GM12864 (cell line): Measurements from ENCODE around the gene CLASP1.

ENCODE experiments used
- DNase-seq: peaks from one replicate; pipeline ENCODE4 v3.0.0-alpha.2; 2011; ENCODE audit warnings: low read depth
- H3K4me3 ChIP-seq: 2 replicates; pipeline ENCODE4 v1.5.1; 2011; ENCODE audit warnings: mild to moderate bottlenecking, low read depth, low read length, control low read depth
- TF ChIP-seq, protein P1 (sequence below): IDR thresholded peaks from 2 replicates; pipeline ENCODE4 v1.5.1; 2011; ENCODE audit warnings: low read depth, mild to moderate bottlenecking, moderate library complexity, low read length, control low read depth, inconsistent platforms; ENCODE audit errors: missing control alignments

The CLASP1 gene

DNA sequence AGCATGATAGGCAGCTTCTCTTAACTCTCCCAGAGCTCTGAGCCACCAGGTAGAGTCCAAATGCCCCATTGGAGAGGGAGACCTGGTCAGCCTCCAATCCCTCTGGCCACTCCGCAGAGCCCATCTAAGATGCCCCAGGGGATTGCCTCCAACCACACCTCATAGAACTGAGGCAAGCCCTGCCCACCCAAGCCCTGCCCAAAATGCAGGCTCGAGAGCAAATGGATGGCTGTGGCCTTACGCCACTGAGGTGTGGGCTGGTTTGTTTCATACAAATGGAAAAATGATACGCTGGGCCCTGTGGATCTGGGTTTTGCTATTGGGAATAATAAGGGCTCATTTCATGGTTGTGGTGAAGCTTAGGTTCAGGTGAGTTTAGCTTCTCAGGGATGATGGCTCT, 361.3 kb downstream of the CLASP1 start:
- TF ChIP-seq, protein P1, sequence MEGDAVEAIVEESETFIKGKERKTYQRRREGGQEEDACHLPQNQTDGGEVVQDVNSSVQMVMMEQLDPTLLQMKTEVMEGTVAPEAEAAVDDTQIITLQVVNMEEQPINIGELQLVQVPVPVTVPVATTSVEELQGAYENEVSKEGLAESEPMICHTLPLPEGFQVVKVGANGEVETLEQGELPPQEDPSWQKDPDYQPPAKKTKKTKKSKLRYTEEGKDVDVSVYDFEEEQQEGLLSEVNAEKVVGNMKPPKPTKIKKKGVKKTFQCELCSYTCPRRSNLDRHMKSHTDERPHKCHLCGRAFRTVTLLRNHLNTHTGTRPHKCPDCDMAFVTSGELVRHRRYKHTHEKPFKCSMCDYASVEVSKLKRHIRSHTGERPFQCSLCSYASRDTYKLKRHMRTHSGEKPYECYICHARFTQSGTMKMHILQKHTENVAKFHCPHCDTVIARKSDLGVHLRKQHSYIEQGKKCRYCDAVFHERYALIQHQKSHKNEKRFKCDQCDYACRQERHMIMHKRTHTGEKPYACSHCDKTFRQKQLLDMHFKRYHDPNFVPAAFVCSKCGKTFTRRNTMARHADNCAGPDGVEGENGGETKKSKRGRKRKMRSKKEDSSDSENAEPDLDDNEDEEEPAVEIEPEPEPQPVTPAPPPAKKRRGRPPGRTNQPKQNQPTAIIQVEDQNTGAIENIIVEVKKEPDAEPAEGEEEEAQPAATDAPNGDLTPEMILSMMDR = no peak
- no peak for DNase-seq
- H3K4me3 ChIP-seq = no peak overlapping the region
